ENCODE results near the gene SGSH. TPM values are rescaled to one million over a fixed set of nuclear protein-coding genes. Genes with fewer than 3 reads are reported as not detected.

The SGSH gene
- total RNA-seq, 3 donors from 2014 or later (not counting 1 experiment from before 2014, with no cell fraction given): 73.4 to 96.5 (median 74.1) TPM

GRCh38 chr17:80224683-80225082 lies 4.5 kb upstream of the SGSH start:
- TF ChIP-seq CTCF (IDR thresholded peaks at IDR 0.05): no peak
- Mint-ChIP-seq H3K9me3 (peaks cover 0 to 3% of the 10 kb centered on the region in 2 donors), H3K4me1 (peaks cover 5 to 25% of the 10 kb centered on the region in 2 donors), H3K4me3 (no peak overlapping the region), H3K27ac (no peak overlapping the region), H3K36me3 (no peaks in the 10 kb centered on the region), H3K27me3 (ENCODE audit: low read depth in 2 of 2) (no peaks in the 10 kb centered on the region)
- DNase-seq: no peak
- Histone ChIP-seq H3K27me3 (ENCODE audit: control insufficient read depth, insufficient read depth, low read length) (no peaks in the 10 kb centered on the region), H3K4me1 (ENCODE audit: control insufficient read depth, insufficient read depth, low read length) (peaks cover 12% of the 10 kb centered on the region), H3K27ac (ENCODE audit: low read length) (no peak overlapping the region), H3K9me3 (ENCODE audit: control insufficient read depth, insufficient read depth, low read length) (no peaks in the 10 kb centered on the region), H3K36me3 (ENCODE audit: control insufficient read depth, insufficient read depth, low read length) (no peaks in the 10 kb centered on the region), H3K4me3 (ENCODE audit: low read length) (no peak overlapping the region)
- no peak for ATAC-seq
- 86% methylated on average over 6 of the region's 6 CpGs for WGBS (ENCODE audit: insufficient coverage)
- intact Hi-C loops (cut with micrococcal nuclease): no loop called here

GRCh38 chr17:80223838-80224497 lies 3.8 kb upstream of the SGSH start:
- Mint-ChIP-seq H3K27ac (peak overlapping the region in 1 of 2 donors; percentile 63), H3K4me3 (no peak overlapping the region), H3K4me1 (peaks cover 11 to 33% of the 10 kb centered on the region in 2 donors), H3K27me3 (ENCODE audit: low read depth in 2 of 2) (no peaks in the 10 kb centered on the region), H3K9me3 (peaks cover 0 to 3% of the 10 kb centered on the region in 2 donors), H3K36me3 (no peaks in the 10 kb centered on the region)
- no peak for TF ChIP-seq CTCF (IDR thresholded peaks at IDR 0.05)
- Histone ChIP-seq H3K4me1 (ENCODE audit: control insufficient read depth, insufficient read depth, low read length) (peaks cover 19% of the 10 kb centered on the region), H3K27me3 (ENCODE audit: control insufficient read depth, insufficient read depth, low read length) (no peaks in the 10 kb centered on the region), H3K4me3 (ENCODE audit: low read length) (no peak overlapping the region), H3K9me3 (ENCODE audit: control insufficient read depth, insufficient read depth, low read length) (no peaks in the 10 kb centered on the region), H3K27ac (ENCODE audit: low read length) (no peak overlapping the region), H3K36me3 (ENCODE audit: control insufficient read depth, insufficient read depth, low read length) (no peaks in the 10 kb centered on the region)
- no peak for ATAC-seq
- intact Hi-C loops (cut with micrococcal nuclease): no loop called here
- 77% methylated on average over 11 of the region's 11 CpGs for WGBS (ENCODE audit: insufficient coverage)
- DNase-seq: no peak

GRCh38 chr17:80223142-80223815 lies 3.1 kb upstream of the SGSH start:
- no peaks in the 10 kb centered on the region for H3K36me3 ChIP-seq (ENCODE audit: control insufficient read depth, insufficient read depth, low read length)
- H3K27ac Mint-ChIP-seq: peak overlapping the region in 1 of 2 donors; percentile 66
- no peak overlapping the region for H3K27ac ChIP-seq (ENCODE audit: low read length)
- no peak for TF ChIP-seq CTCF (IDR thresholded peaks at IDR 0.05)
- WGBS (ENCODE audit: insufficient coverage): 95% methylated on average over 18 of the region's 18 CpGs
- peaks cover 0 to 3% of the 10 kb centered on the region in 2 donors for H3K9me3 Mint-ChIP-seq
- no peaks in the 10 kb centered on the region for H3K27me3 ChIP-seq (ENCODE audit: control insufficient read depth, insufficient read depth, low read length)
- ATAC-seq (no peak), DNase-seq (no peak)
- no peaks in the 10 kb centered on the region for H3K9me3 ChIP-seq (ENCODE audit: control insufficient read depth, insufficient read depth, low read length)
- no peaks in the 10 kb centered on the region for H3K36me3 Mint-ChIP-seq
- intact Hi-C loops (cut with micrococcal nuclease): no loop called here
- H3K4me1 ChIP-seq (ENCODE audit: control insufficient read depth, insufficient read depth, low read length): peaks cover 26% of the 10 kb centered on the region
- peak overlapping the region; percentile 31 for H3K4me3 Mint-ChIP-seq
- H3K4me1 Mint-ChIP-seq: peaks cover 18 to 39% of the 10 kb centered on the region in 2 donors
- no peaks in the 10 kb centered on the region for H3K27me3 Mint-ChIP-seq (ENCODE audit: low read depth in 2 of 2)
- H3K4me3 ChIP-seq (ENCODE audit: low read length): no peak overlapping the region

All from natural killer cell (primary cell).